Endometrium (tissue), 2 donors: ENCODE data around the gene NMUR1.

Experiments used
- FAIRE-seq: peaks from 2 replicates; lab custom pipeline; 2012; peaks lifted over from hg19 to GRCh38; lab: Jason Lieb, UNC
- donor health status: control.
- donor health status: control.

Gene NMUR1

GRCh38 chr2:231554327-231554726, 24.1 kb upstream of the NMUR1 start:
- FAIRE-seq: no peak

GRCh38 chr2:231552752-231553151, 22.5 kb upstream of the NMUR1 start:
- FAIRE-seq: no peak

GRCh38 chr2:231549446-231550239, 19.4 kb upstream of the NMUR1 start:
- no peak for FAIRE-seq

GRCh38 chr2:231548752-231549151, 18.5 kb upstream of the NMUR1 start:
- no peak for FAIRE-seq

- FAIRE-seq: no peak
Observed at GRCh38 chr2:231547315-231548110, 17.3 kb upstream of the NMUR1 start.

- FAIRE-seq: no peak
Observed at GRCh38 chr2:231546014-231546715, 15.9 kb upstream of the NMUR1 start.

- FAIRE-seq: no peak
Observed at GRCh38 chr2:231545105-231545902, 15.1 kb upstream of the NMUR1 start.

- no peak for FAIRE-seq
Observed at GRCh38 chr2:231542136-231542535, 11.9 kb upstream of the NMUR1 start.

GRCh38 chr2:231541645-231542044, 11.4 kb upstream of the NMUR1 start:
- no peak for FAIRE-seq

GRCh38 chr2:231539991-231540390, 9.7 kb upstream of the NMUR1 start:
- FAIRE-seq: no peak

- no peak for FAIRE-seq
Observed at GRCh38 chr2:231535961-231536360, 5.7 kb upstream of the NMUR1 start.

- no peak for FAIRE-seq
Observed at GRCh38 chr2:231533777-231534125, 3.5 kb upstream of the NMUR1 start.

- no peak for FAIRE-seq
Observed at GRCh38 chr2:231533086-231533776, 3.0 kb upstream of the NMUR1 start.

- FAIRE-seq: no peak
Observed at GRCh38 chr2:231532756-231533035, 2.5 kb upstream of the NMUR1 start.

- FAIRE-seq: no peak
Observed at GRCh38 chr2:231531883-231532755, 1.9 kb upstream of the NMUR1 start.

GRCh38 chr2:231531466-231531865, 1.2 kb upstream of the NMUR1 start:
- no peak for FAIRE-seq

GRCh38 chr2:231528636-231529030, 1.6 kb downstream of the NMUR1 start:
- no peak for FAIRE-seq

GRCh38 chr2:231527955-231528635, 2.1 kb downstream of the NMUR1 start:
- FAIRE-seq: no peak

- FAIRE-seq: no peak
Observed at GRCh38 chr2:231527091-231527395, 3.2 kb downstream of the NMUR1 start.

- FAIRE-seq: no peak
Observed at GRCh38 chr2:231526341-231527090, 3.7 kb downstream of the NMUR1 start.
